Endothelial cell of umbilical vein (primary cell): ENCODE results near the gene DPYD.

Experiments used
- CTCF ChIP-seq, 2 donors: IDR thresholded peaks; 1 replicate in 1 of 2; 2 replicates in 1 of 2; pipeline ENCODE4 v1.5.1; 2011; ENCODE audit warnings: low read length in 2 of 2, mild to moderate bottlenecking in 2 of 2, moderate library complexity in 2 of 2, control low read depth in 1 of 2, inconsistent platforms in 1 of 2, low read depth in 1 of 2; ENCODE audit not compliant: insufficient read depth in 1 of 2; ENCODE audit errors: extremely low read depth in 1 of 2
- EZH2 ChIP-seq: IDR thresholded peaks from 2 replicates; pipeline ENCODE4 v1.6.1; 2012; ENCODE audit warnings: borderline replicate concordance, low read depth, mild to moderate bottlenecking, moderate library complexity, low read length, inconsistent platforms; ENCODE audit not compliant: severe bottlenecking
- FOS ChIP-seq: IDR thresholded peaks from 2 replicates; pipeline ENCODE4 v1.6.1; 2011; ENCODE audit warnings: mild to moderate bottlenecking, low read length, moderate library complexity, borderline replicate concordance; ENCODE audit not compliant: insufficient read depth
- GATA2 ChIP-seq: IDR thresholded peaks from 2 replicates; pipeline ENCODE4 v1.7.0; 2011; ENCODE audit warnings: low read depth, mild to moderate bottlenecking, moderate library complexity, mixed read lengths, low read length; ENCODE audit not compliant: insufficient read length, insufficient read depth
- JUN ChIP-seq: IDR thresholded peaks from 2 replicates; pipeline ENCODE4 v1.6.1; 2011; ENCODE audit warnings: borderline replicate concordance, low read depth; ENCODE audit not compliant: insufficient read length, insufficient read depth
- MAX ChIP-seq: IDR thresholded peaks from 2 replicates; pipeline ENCODE4 v1.6.1; 2011; ENCODE audit not compliant: insufficient read depth, insufficient read length
- MYC ChIP-seq: IDR thresholded peaks from one replicate; pipeline ENCODE4 v1.6.1; 2011; ENCODE audit warnings: mild to moderate bottlenecking, low read depth, low read length
- POLR2A ChIP-seq: IDR thresholded peaks from 2 replicates; pipeline ENCODE4 v1.6.1; 2012; ENCODE audit warnings: low read depth, mild to moderate bottlenecking, control low read depth, low read length
- POLR2AphosphoS5 ChIP-seq: IDR thresholded peaks from 2 replicates; pipeline ENCODE4 v1.6.1; 2012; ENCODE audit warnings: low read depth, mild to moderate bottlenecking, control low read depth, low read length, moderate library complexity; ENCODE audit not compliant: insufficient read depth

DNA sequence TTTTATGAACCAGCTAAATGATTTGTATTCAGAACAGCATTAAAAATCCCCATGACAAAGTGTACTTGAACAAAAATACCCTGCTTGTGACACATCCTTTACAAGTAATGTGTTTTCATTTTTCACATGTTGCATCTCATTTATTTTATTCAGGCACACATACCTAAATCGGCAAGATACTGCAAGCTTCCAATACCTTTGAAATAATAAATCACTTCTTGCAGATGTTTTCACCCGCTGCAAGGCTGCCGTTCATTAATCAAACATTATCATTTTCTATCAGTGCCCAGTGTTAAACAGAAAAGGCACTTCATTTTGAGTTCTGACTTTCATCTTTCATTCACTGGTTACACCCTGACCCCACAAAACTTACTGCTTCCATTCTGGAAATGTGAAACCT, 269.6 kb downstream of the DPYD start:
- TF ChIP-seq CTCF (IDR thresholded peaks at IDR 0.05; ENCODE audit: extremely low read depth in 1 of 2, insufficient read depth in 1 of 2, low read depth in 1 of 2, low read length in 2 of 2) (no peak), MYC (no peak), JUN (no peak), EZH2 (no peak), POLR2A (no peak), POLR2AphosphoS5 (no peak), GATA2 (no peak), MAX (no peak), FOS (no peak)
